Right lobe of liver (tissue), 4 donors: ENCODE data around the gene AGAP4.
"Not testable (repeated sequence)": the region's sequence is repeated elsewhere in the genome, so short reads cannot be mapped to it uniquely, and the experiment has no call there.

Experiments
- POLR2A ChIP-seq: fragments of 450-650 bp; IDR thresholded peaks from one replicate; pipeline ENCODE4 v1.6.1; 2017; ENCODE audit warnings: antibody characterized with exemption, mild to moderate bottlenecking
- TF ChIP-seq, protein P1 (sequence below), 4 donors: fragments of 200-600 bp in 3 of 4; fragments of 450-650 bp in 1 of 4; IDR thresholded peaks; one replicate each; pipeline versions ENCODE4 v1.5.1 to v1.8.0; 2016 to 2022; ENCODE audit warnings: antibody characterized with exemption in 4 of 4, mild to moderate bottlenecking in 2 of 4
- donor health status: DM: no; HTN: no; CAD: no.
- donor health status: DM: no; HTN: no; CAD: no.
- donor health status: DM: no; HTN: yes; CAD: no.

- TF ChIP-seq, protein P1, sequence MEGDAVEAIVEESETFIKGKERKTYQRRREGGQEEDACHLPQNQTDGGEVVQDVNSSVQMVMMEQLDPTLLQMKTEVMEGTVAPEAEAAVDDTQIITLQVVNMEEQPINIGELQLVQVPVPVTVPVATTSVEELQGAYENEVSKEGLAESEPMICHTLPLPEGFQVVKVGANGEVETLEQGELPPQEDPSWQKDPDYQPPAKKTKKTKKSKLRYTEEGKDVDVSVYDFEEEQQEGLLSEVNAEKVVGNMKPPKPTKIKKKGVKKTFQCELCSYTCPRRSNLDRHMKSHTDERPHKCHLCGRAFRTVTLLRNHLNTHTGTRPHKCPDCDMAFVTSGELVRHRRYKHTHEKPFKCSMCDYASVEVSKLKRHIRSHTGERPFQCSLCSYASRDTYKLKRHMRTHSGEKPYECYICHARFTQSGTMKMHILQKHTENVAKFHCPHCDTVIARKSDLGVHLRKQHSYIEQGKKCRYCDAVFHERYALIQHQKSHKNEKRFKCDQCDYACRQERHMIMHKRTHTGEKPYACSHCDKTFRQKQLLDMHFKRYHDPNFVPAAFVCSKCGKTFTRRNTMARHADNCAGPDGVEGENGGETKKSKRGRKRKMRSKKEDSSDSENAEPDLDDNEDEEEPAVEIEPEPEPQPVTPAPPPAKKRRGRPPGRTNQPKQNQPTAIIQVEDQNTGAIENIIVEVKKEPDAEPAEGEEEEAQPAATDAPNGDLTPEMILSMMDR (IDR thresholded peaks at IDR 0.05), result not testable (repeated sequence)
- not testable (repeated sequence) for TF ChIP-seq POLR2A
Measured at GRCh38 chr10:45804996-45805395, 42.3 kb downstream of the AGAP4 start.
